GM12878 (cell line): ENCODE measurements around the gene PRRC1. TPM values are rescaled to one million over a fixed set of nuclear protein-coding genes. Genes with fewer than 3 reads are reported as not detected.

Experiments used
- ATAC-seq: fragments of 200-7000 bp; cut with Tn5 transposase; 3 replicates; pipeline ENCODE4 v1.9.1; 2020; ENCODE audit warnings: mild to moderate bottlenecking, moderate library complexity
- BruUV-seq: library from RNA; stranded (reverse); fragments of 400-500 nt; replicated peaks from 2 replicates; lab custom pipeline; 2021; lab: Mats Ljungman, UMichigan
- CTCF ChIA-PET: fragments of 300-600 bp; sonication (Branson Sonifier 250); formaldehyde crosslinking; extraction: SDS; loops from one replicate; lab custom pipeline; 2021; ENCODE audit warnings: inconsistent platforms; lab: Yijun Ruan, JAX
- POLR2A ChIA-PET: fragments of 350-600 bp; formaldehyde crosslinking; extraction: SDS; loops from one replicate; lab custom pipeline; 2021; ENCODE audit warnings: inconsistent platforms; lab: Charles Lee
- RAD21 ChIA-PET: fragments of 300-600 bp; sonication (Branson Sonifier 250); formaldehyde crosslinking; loops from one replicate; lab custom pipeline; 2023; ENCODE audit warnings: antibody characterized with exemption; ENCODE audit not compliant: unreplicated experiment; lab: Charles Lee
- SMC1A ChIA-PET: fragments of 300-600 bp; sonication (Branson Sonifier 250); formaldehyde crosslinking; loops from one replicate; lab custom pipeline; 2023; ENCODE audit not compliant: unreplicated experiment, uncharacterized antibody; lab: Charles Lee
- DNase-seq: peaks from one replicate; pipeline ENCODE4 v3.0.0-alpha.2; 2011; ENCODE audit warnings: low read depth, low spot score
- FAIRE-seq: peaks from 3 replicates; lab custom pipeline; 2011; peaks lifted over from hg19 to GRCh38; lab: Jason Lieb, UNC
- H2AFZ ChIP-seq: 2 replicates; pipeline ENCODE4 v1.6.0; 2011; ENCODE audit warnings: low read depth, low read length, control low read depth; ENCODE audit not compliant: control insufficient read depth
- H3K27ac ChIP-seq: 2 replicates; pipeline ENCODE4 v1.5.1; 2011; ENCODE audit warnings: control low read depth; ENCODE audit not compliant: control insufficient read depth, insufficient read depth
- H3K27me3 ChIP-seq, 2 experiments: replicated peaks in 1 of 2; 2 replicates each; pipeline versions ENCODE4 v1.6.0 to v1.6.1; 2011; ENCODE audit warnings: low read length in 1 of 2; ENCODE audit not compliant: control insufficient read depth in 2 of 2, insufficient read depth in 2 of 2
- H3K36me3 ChIP-seq, 2 experiments: 2 replicates each; pipeline ENCODE4 v1.5.1; 2011; ENCODE audit warnings: low read length in 1 of 2; ENCODE audit not compliant: control insufficient read depth in 2 of 2, insufficient read depth in 2 of 2
- H3K4me1 ChIP-seq: 2 replicates; pipeline ENCODE4 v1.6.1; 2011; ENCODE audit warnings: mild to moderate bottlenecking, low read length, moderate library complexity, mixed read lengths; ENCODE audit not compliant: control insufficient read depth, insufficient read depth
- H3K4me2 ChIP-seq: 2 replicates; pipeline ENCODE4 v1.6.0; 2011; ENCODE audit warnings: control low read depth; ENCODE audit not compliant: control insufficient read depth, insufficient read depth
- H3K4me3 ChIP-seq: fragments of 200-600 bp; sonication (generic); 2 replicates; pipeline ENCODE4 v1.5.1; 2016
- H3K79me2 ChIP-seq: 2 replicates; pipeline ENCODE4 v1.6.0; 2011; ENCODE audit warnings: low read length; ENCODE audit not compliant: control insufficient read depth, insufficient read depth
- H3K9ac ChIP-seq: 2 replicates; pipeline ENCODE4 v1.8.0; 2011; ENCODE audit warnings: low read length, control low read depth, mixed read lengths; ENCODE audit not compliant: control insufficient read depth, insufficient read depth
- H3K9me3 ChIP-seq: replicated peaks from 3 replicates; pipeline ENCODE4 v1.5.1; 2011; ENCODE audit warnings: mild to moderate bottlenecking, low read length; ENCODE audit not compliant: control insufficient read depth, insufficient read depth
- H4K20me1 ChIP-seq: 2 replicates; pipeline ENCODE4 v1.6.0; 2011; ENCODE audit not compliant: control insufficient read depth, insufficient read depth
- CTCF ChIP-seq, 3 experiments: IDR thresholded peaks in 2 of 3; conservative IDR thresholded peaks in 1 of 3; 2 replicates each; pipeline ENCODE4 v1.5.1; 2011; ENCODE audit warnings: low read depth in 3 of 3, low read length in 3 of 3, mild to moderate bottlenecking in 3 of 3, control low read depth in 2 of 3, moderate library complexity in 2 of 3, inconsistent platforms in 1 of 3, mixed read lengths in 1 of 3; ENCODE audit not compliant: control insufficient read depth in 2 of 3, insufficient read depth in 1 of 3; ENCODE audit errors: extremely low read depth in 1 of 3
- DPF2 ChIP-seq: fragments of 450-650 bp; IDR thresholded peaks from 2 replicates; pipeline ENCODE4 v1.6.1; 2017; ENCODE audit warnings: mild to moderate bottlenecking
- GATAD2B ChIP-seq: fragments of 450-650 bp; conservative IDR thresholded peaks from 2 replicates; pipeline ENCODE4 v1.6.1; 2017; ENCODE audit warnings: low read depth, mild to moderate bottlenecking, moderate library complexity
- MLLT1 ChIP-seq: fragments of 450-650 bp; IDR thresholded peaks from 2 replicates; pipeline ENCODE4 v1.6.1; 2016; ENCODE audit warnings: mild to moderate bottlenecking
- PAX5 ChIP-seq: IDR thresholded peaks from 2 replicates; pipeline ENCODE4 v1.6.1; 2011; ENCODE audit warnings: low read depth, low read length, borderline replicate concordance
- PBX3 ChIP-seq: IDR thresholded peaks from 2 replicates; pipeline ENCODE4 v1.6.1; 2011; ENCODE audit warnings: mild to moderate bottlenecking, low read depth, low read length, moderate library complexity; ENCODE audit not compliant: insufficient replicate concordance
- ZNF687 ChIP-seq: fragments of 450-650 bp; IDR thresholded peaks from 2 replicates; pipeline ENCODE4 v1.6.1; 2017; ENCODE audit warnings: mild to moderate bottlenecking, moderate library complexity
- WGBS: methylation state at CpG from one replicate; pipeline ENCODE4 v1.1.6; 2016; ENCODE audit warnings: low lambda C conversion rate; ENCODE audit not compliant: insufficient replicate concordance, insufficient coverage; ENCODE audit errors: missing lambda C conversion rate; 5-methylcytosine and 5-hydroxymethylcytosine counted together
- in situ Hi-C: fragments of 300-500 bp; cut with MboI; formaldehyde crosslinking; loops from 9 replicates; pipeline ENCODE4 v1.14.3; 2018; ENCODE audit warnings: mixed read lengths
- intact Hi-C: fragments of 100-400 bp; cut with micrococcal nuclease; formaldehyde crosslinking; loops from one replicate; pipeline ENCODE4 v1.14.2; 2022; ENCODE audit not compliant: unreplicated experiment
- polyA plus RNA-seq, 11 experiments: library from polyadenylated mRNA; depleted of rRNA in 4 of 11; unstranded in 6 of 11; stranded (reverse) in 5 of 11; fragments of >200 nt; fragmentation: Nextera tagmentation in 4 of 11; fragmentation: Illumina TruSeq in 1 of 11; extraction: Ambion mirVana in 4 of 11; extraction: Trizol in 1 of 11; gene quantifications; 1 replicate in 1 of 11; 2 replicates in 10 of 11; pipeline versions ENCODE4 v1.2.1 to v1.2.3, GENCODE V29; 2011 to 2016; ENCODE audit warnings: inconsistent platforms in 2 of 11, missing spikeins in 2 of 11, low read depth in 1 of 11
- total RNA-seq, 4 experiments: library from RNA; depleted of rRNA in 3 of 4; stranded (reverse); fragments of >200 nt in 3 of 4; fragmentation: Illumina TruSeq in 1 of 4; extraction: Trizol in 1 of 4; gene quantifications; 2 replicates each; pipeline versions ENCODE4 v1.2.1 to v1.2.3, GENCODE V29; 2013 to 2021

Gene PRRC1
- total and polyA plus RNA-seq, 10 of the 15 experiments (the other 5 are each of a cell fraction or from before 2014, with no cell fraction given): 19.0 to 54.5 (median 31.0) TPM

GRCh38 chr5:127589309-127590030 lies 72.0 kb downstream of the PRRC1 start:
- ChIA-PET RAD21 (interaction anchor here (0.6 to 9.1 kb wide), 16 partner anchors 10 to 496 kb away, joined by 3 to 249 read pairs (median 6); no protein-coding TSS in a partner anchor), CTCF (interaction anchor here (0.8 to 7.2 kb wide), 10 partner anchors 10 to 288 kb away, joined by 3 to 104 read pairs (median 4); no protein-coding TSS in a partner anchor), POLR2A (interaction anchor here (1.0 to 6.6 kb wide), 7 partner anchors 14 to 497 kb away, joined by 3 to 65 read pairs (median 7); no protein-coding TSS in a partner anchor), SMC1A (interaction anchor here (0.5 to 7.2 kb wide), 34 partner anchors 10 to 887 kb away, joined by 3 to 177 read pairs (median 4); no protein-coding TSS in a partner anchor)
- intact Hi-C loops (no loop called here), in situ Hi-C loops (no loop called here)
- Histone ChIP-seq H2AFZ (no peak overlapping the region), H3K9me3 (no peaks in the 10 kb centered on the region), H4K20me1 (no peaks in the 10 kb centered on the region), H3K27ac (no peak overlapping the region), H3K36me3 (no peaks in the 10 kb centered on the region), H3K4me3 (no peak overlapping the region), H3K4me2 (no peak overlapping the region), H3K27me3 (no peaks in the 10 kb centered on the region), H3K9ac (no peak overlapping the region), H3K4me1 (peaks cover 35% of the 10 kb centered on the region), H3K79me2 (no peaks in the 10 kb centered on the region)
- FAIRE-seq (no peak), DNase-seq (no peak), ATAC-seq (peak; percentile 19)
- no TSS peak for BruUV-seq
- 27% methylated on average over 12 of the region's 12 CpGs for WGBS
- peak; percentile 75 for TF ChIP-seq PAX5
- TF ChIP-seq DPF2: peak; percentile 58; the same call in 1 of the 2 replicates
- TF ChIP-seq MLLT1: peak; percentile 56; the same call in 1 of the 2 replicates
- peak; percentile 76 for TF ChIP-seq PBX3
- TF ChIP-seq CTCF (IDR thresholded peaks at IDR 0.05 in 2 of 3, conservative IDR thresholded peaks at IDR 0.05 in 1 of 3; ENCODE audit: control insufficient read depth in 2 of 3, extremely low read depth in 1 of 3, insufficient read depth in 1 of 3, low read depth in 3 of 3, low read length in 3 of 3): no peak
- 0 out of 2 replicates have a peak, but pooled peaks have one; percentile 38 for TF ChIP-seq GATAD2B
- TF ChIP-seq ZNF687: 0 out of 2 replicates have a peak, but pooled peaks have one; percentile 54
